Measurements from ENCODE around the gene ADGRG3. TPM values are rescaled to one million over a fixed set of nuclear protein-coding genes. Genes with fewer than 3 reads are reported as not detected.
A peak's percentile ranks its signal among the peaks of the same experiment; 100 is the strongest.
"Not testable (repeated sequence)": the region's sequence is repeated elsewhere in the genome, so short reads cannot be mapped to it uniquely, and the experiment has no call there.

ADGRG3 gene
- total RNA-seq, 2 donors from 2014 or later: 0.98 to 1.4 TPM

GRCh38 chr16:57724531-57724930 lies 56.4 kb downstream of the ADGRG3 start:
- no peak for ATAC-seq
- intact Hi-C loops (cut with DNase I, micrococcal nuclease): no loop called here
- DNase-seq: peak in 1 of 2 donors; percentile 21

GRCh38 chr16:57725151-57725550 lies 57.0 kb downstream of the ADGRG3 start:
- intact Hi-C loops (cut with DNase I, micrococcal nuclease): no loop called here
- ATAC-seq: no peak
- no peak for DNase-seq

- intact Hi-C loops (cut with DNase I, micrococcal nuclease): no loop called here
- ATAC-seq (no peak), DNase-seq (no peak)
Observed at GRCh38 chr16:57725554-57725953, 57.4 kb downstream of the ADGRG3 start.

- ATAC-seq: no peak
- intact Hi-C loops (cut with DNase I, micrococcal nuclease): no loop called here
Observed at GRCh38 chr16:57725976-57726375, 57.9 kb downstream of the ADGRG3 start.

GRCh38 chr16:57726433-57726947 lies 58.4 kb downstream of the ADGRG3 start:
- intact Hi-C loops (cut with DNase I, micrococcal nuclease): no loop called here
- DNase-seq (peak in 1 of 2 donors; percentile 21), ATAC-seq (no peak)

More at GRCh38 chr16:57725976-57726375, 57.9 kb downstream of the ADGRG3 start:
- DNase-seq: no peak

GRCh38 chr16:57727610-57728009 lies 59.5 kb downstream of the ADGRG3 start:
- ATAC-seq (no peak), DNase-seq (no peak)
- intact Hi-C loops (cut with DNase I, micrococcal nuclease): no loop called here

- DNase-seq: no peak
- ATAC-seq: no peak
- intact Hi-C loops (cut with DNase I, micrococcal nuclease): no loop called here
Observed at GRCh38 chr16:57728336-57729181, 60.5 kb downstream of the ADGRG3 start.

GRCh38 chr16:57729182-57729484 lies 61.0 kb downstream of the ADGRG3 start:
- DNase-seq (no peak), ATAC-seq (no peak)
- intact Hi-C loops (cut with DNase I, micrococcal nuclease): no loop called here

- ATAC-seq; DNase-seq; intact Hi-C loops (cut with DNase I, micrococcal nuclease): not testable (repeated sequence)
Observed at GRCh38 chr16:57729852-57730251, 61.7 kb downstream of the ADGRG3 start.

GRCh38 chr16:57730771-57731730 lies 62.9 kb downstream of the ADGRG3 start:
- intact Hi-C loops (cut with DNase I, micrococcal nuclease): no loop called here
- DNase-seq (no peak), ATAC-seq (no peak)

- no peak for DNase-seq
Observed at GRCh38 chr16:57732037-57732436, 63.9 kb downstream of the ADGRG3 start.

GRCh38 chr16:57732714-57733113 lies 64.6 kb downstream of the ADGRG3 start:
- intact Hi-C loops (cut with DNase I, micrococcal nuclease): no loop called here
- DNase-seq (no peak), ATAC-seq (no peak)

More at GRCh38 chr16:57732037-57732436, 63.9 kb downstream of the ADGRG3 start:
- intact Hi-C loops (cut with DNase I, micrococcal nuclease): no loop called here
- ATAC-seq: no peak

- DNase-seq (no peak), ATAC-seq (peak; percentile 3)
- intact Hi-C loops (cut with DNase I, micrococcal nuclease): no loop called here
Observed at GRCh38 chr16:57734308-57734924, 66.3 kb downstream of the ADGRG3 start.

- intact Hi-C loops (cut with DNase I, micrococcal nuclease): no loop called here
- DNase-seq (peak; percentile 98 to 99), ATAC-seq (peak; percentile 88)
Observed at GRCh38 chr16:57734925-57735754, 67.0 kb downstream of the ADGRG3 start.

- peak; percentile 27 for ATAC-seq
- peak in 1 of 2 donors; percentile 45 for DNase-seq
- intact Hi-C loops (cut with DNase I, micrococcal nuclease): no loop called here
Observed at GRCh38 chr16:57735755-57736418, 67.8 kb downstream of the ADGRG3 start, which contains the start of gene KATNB1. TSS of gene KATNB1 (plus strand) at chr16:57735770. CDS start at chr16:57737244, 1,474 bp downstream.

- DNase-seq (peak; percentile 68 to 70), ATAC-seq (peak; percentile 47)
- intact Hi-C loops (cut with DNase I, micrococcal nuclease): no loop called here
Observed at GRCh38 chr16:57736419-57737351, 68.6 kb downstream of the ADGRG3 start.

- intact Hi-C loops (cut with DNase I, micrococcal nuclease): no loop called here
- ATAC-seq (no peak), DNase-seq (no peak)
Observed at GRCh38 chr16:57738844-57739243, 70.7 kb downstream of the ADGRG3 start.
